Stimulated activated CD4-positive, alpha-beta T cell treated with anti-CD3 and anti-CD28 coated beads, Interleukin-4, amount 100 ng/mL, for 48 hours (primary cell): ENCODE results near the gene WDR33.

Source experiments
- DNase-seq, 2 donors: peaks; one replicate each; pipeline ENCODE4 v3.0.0-alpha.2; 2020; ENCODE audit warnings: low read depth in 2 of 2

The WDR33 gene

DNA sequence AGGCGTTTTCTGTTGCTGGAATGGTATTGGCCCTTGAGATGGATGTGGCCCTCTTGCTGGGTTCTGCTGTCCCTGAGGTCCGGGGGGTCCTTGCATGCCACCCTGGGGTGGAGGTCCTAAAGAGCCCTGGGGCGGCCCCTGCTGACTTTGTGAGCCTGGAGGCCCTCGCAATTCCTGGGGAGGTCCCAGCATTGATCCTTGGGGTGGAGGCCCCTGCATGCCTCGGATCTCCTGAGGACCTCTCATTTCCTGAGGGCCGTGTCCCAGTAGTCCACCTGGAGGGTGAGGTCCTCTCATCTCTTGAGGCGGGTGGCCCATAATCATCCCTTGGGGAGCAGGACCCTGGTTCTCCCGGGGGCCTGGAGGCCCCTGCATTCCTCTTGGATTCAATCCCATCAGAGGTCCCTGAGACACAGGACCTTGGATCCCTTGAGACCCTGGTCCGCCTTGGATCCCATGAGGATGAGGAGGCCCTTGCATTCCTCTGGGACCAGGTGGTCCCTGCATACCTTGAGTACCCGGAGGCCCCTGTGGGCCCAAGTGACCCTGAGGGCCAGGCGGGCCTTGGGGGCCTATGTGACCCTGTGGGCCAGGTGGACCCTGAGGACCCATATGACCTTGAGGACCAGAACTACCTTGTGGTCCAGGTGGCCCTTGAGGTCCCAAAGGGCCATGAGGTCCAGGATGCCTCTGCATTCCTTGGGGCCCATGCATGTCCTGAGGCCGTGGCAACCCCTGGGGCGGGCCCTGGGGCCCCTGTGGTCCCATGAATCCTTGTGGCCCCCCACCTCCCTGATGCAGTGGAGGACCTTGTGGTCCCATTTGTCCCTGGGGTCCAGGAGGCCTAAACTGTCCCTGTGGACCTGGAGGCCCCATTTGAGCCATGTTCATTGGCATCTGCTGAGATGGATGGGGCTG lies 91.4 kb downstream of the WDR33 start:
- no peak for DNase-seq

DNA sequence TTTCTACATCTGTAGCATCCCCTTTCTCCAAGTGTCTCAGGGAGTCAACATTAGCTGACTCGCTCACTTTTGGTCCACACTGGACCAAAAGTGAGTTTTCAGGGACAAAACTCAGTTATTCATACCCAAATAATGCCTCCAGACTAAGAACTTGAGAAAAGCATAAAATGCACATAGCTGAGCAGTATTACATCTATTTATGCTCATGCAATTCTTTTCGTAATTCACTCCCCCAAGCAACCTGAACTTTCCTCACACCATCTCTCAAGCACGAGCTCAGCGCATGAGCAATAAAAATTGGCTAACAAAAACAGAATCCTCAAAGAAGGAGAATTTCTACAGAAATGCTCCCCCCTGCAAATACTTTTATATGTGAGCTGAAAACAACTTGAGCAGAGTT lies 92.7 kb downstream of the WDR33 start:
- no peak for DNase-seq

DNA sequence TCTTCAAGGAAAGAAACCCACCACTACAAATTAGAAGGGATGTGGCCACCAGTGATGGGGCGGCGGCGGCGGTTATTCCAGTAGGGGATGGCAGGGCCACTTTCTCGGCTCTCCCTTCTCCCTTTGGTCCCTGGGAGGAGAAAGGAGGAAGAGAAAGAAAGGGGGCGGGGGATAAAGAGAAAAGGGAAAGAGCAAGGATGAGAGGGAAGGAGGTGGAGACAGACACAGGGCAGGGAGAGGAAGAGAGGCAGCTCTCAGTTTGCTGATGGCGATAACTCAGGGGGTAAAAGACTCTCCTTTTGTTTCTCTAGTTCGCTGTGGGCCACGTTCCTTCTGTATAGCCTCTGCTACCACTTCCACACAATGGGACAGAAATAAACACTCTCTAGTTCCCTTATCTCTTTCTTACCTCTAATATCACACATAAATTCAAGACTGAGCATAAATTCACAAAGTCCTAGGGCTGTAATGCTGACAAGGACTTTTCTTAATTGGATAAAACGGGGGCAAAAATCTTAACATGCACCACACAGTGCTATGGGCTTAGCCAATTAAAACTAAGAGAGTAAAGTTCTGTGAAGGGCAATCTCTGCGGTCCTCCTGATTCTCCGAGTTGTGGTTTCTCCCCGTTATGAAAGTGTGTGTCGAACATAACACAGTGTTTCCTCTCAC lies 95.1 kb downstream of the WDR33 start:
- DNase-seq, result no peak

DNA sequence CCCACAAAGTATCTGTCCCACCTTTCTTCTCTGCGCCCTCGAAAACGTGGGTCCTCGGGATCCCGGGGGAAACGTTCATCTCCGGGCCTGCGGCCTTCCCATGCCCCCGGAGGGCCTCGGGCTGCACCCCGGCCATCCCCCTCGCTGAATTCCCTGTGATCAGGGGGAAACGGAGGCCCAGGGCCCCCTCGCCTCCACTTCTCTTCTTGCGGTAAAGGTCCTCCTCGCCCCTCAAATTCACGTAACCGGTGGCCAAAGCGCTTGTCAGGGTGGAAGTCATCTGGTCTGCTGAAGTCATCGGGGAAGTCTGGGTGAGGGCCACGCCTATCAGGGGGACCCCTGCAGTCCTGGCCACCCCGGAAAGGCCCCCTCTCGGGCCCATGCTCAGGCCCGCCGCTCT lies 97.4 kb downstream of the WDR33 start:
- DNase-seq, result no peak

DNA sequence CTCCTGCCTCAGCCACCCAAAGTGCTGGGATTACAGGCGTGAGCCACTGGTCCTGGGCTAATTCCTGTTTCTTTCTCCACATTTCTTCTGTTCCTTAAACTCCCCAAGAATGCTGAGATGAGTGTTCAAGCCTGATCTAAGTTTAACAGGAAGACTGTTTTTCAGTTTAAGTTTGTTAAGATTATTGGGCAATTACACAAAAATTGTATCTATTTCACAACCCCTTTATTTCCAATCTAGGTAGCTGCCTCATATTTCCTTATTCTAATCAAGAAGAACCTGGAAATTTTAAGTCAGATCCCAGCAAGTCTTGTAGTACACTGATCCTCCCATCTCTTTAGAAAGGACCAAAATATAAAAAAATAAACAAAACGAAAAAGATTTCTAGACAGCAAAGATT lies 98.0 kb downstream of the WDR33 start:
- DNase-seq, result no peak

DNA sequence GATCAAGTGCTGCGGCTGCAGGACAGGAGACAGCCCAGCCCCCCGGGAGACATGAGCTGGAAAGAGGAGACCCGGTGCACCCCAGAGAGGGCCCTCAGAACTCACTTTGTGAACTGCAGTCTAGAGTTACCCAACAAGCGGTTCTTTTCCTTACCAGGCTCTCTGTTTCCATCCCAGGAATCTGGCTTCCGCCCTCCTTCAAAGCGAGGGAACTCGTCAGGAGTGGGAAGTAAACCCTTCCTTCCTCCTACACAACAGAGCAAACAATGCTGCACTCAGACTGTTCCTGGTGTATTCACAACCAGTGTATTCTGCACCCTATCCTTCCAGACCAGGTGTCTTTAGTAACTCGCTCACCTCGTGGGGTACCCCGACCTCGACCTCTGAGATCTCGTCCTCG lies 101.6 kb downstream of the WDR33 start:
- no peak for DNase-seq

DNA sequence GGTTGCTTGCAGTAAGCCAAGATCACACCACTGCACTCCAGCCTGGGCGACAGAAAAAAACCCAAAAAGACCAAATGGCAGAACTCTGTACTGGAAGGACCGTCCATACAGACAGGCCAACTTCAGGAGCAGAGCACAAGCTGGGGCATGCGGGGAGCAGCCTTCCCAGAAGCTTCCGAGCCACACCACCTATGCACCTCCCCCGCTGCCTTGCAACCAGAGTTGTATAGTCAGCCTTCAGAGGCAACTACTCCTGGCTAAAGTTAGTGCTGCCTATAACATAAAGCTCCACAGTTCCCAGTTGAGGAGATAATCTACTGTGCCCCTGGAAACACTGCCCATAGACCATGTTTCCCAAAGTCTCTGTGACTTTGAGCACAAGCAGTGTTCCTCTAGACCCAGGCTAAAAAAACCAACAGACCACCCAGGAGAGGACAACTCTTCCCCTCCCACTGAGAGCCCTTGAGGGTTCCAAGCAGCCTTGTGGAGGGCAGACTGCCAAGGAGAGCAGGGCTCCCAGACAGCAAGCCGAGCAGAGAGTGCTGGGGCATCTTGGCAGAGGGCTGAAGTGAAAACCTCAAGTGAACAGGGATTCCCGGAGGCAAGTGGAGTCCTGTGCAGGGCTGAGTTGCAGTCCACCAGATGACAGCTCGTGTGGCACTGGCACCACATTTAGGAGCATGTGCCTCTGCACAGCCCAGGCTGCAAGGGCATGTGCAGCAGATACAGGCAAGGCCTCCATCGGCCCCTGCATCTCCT lies 102.9 kb downstream of the WDR33 start:
- no peak for DNase-seq

DNA sequence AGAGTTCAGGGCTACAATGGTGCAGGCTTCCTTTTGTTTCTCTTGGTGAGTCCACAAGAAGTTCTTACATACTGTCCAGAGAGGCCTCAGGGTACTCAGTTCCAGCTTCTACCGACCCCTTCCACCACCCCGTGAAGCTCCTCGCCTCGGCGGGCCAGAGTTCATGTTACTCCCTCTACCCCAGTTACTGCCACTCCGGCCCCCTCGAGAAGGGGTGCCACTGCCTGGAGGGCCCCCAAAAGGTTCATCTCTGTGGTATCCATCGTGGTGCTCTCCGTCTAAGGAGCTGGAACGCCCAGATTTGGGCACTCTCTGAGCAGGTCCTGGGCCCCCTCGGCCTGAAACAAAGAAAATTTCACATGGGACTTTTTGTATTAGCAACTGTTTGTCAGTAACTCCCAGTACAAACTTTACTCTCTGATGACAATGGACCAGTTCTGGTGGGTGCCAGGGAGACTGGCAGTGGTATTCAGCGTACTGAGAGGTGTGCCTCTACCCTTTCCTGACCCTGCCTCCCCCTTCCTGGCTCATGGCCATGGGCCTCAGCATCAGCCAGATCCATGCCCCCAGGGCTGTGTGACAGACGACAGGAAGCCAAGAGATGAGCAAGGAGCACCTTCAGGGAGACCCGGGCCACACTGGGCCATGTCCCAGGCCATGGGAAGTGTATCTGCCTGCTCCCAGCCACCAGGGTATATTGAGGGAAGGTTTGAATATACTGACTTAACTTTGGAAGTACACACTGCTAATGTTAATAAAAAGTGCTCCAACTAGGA lies 104.6 kb downstream of the WDR33 start:
- DNase-seq, result no peak

DNA sequence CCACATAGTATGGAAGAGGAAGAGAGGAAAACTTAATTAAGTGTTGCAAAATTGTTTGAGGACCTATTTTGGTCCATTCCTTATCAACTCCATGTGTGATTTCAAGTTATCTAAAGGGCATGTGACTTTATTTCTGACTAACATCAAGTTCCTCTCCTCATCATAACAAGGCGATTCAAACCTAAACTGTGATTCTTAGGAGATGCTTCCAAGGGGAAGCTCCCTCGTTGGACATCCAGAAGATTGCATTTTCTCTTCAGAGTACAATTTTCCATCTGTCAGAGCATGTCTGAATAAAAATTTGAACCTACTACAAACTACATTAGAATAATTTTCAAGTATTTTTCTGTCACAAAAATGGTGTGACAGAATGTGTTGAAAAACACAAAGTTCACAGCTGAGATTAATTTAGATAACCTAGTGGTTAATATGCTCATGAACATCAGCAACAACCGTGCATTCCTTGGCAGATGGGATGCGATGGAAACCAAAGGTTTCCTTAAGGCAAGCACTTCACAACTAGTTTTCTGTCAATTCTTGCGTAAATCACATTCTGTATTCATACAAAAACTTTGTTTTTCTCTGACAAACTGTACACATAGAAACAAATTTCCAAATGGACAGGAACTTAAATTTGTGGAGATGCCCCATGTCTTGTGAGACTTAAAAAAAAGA lies 105.4 kb downstream of the WDR33 start:
- no peak for DNase-seq

DNA sequence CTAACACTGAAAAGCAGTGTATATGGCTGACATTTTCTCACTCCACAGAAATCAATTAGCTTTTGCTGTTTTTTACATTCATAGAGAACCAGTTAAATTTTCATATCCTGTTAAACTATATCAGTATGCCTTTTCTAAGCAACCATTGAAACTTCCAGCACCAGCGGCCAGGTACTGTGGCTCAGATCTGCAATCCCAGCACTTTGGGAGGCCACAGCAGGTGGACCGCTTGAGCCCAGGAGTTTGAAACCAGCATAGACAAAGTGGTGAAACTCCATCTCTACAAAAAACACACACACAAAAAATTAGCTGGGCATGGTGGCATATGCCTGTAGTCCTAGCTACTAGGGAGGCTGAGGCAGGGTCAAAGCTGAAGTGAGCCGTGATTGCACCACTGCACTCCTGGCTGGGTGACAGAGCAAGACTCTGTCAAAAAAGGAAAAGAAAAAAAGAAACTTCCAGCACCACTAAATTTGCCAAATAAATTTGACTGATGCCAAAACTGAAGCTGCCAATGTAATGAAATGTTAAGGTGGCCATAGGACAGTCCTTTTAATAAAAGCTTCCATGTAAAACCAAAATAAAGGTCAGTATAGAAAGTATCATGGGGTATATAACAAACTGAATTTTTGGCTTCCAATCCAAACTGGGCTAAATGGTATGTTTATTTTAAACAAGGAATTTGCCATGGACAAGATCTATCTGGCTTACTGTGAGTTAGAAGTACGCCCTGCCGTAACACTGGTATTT lies 106.2 kb downstream of the WDR33 start:
- DNase-seq, result no peak

DNA sequence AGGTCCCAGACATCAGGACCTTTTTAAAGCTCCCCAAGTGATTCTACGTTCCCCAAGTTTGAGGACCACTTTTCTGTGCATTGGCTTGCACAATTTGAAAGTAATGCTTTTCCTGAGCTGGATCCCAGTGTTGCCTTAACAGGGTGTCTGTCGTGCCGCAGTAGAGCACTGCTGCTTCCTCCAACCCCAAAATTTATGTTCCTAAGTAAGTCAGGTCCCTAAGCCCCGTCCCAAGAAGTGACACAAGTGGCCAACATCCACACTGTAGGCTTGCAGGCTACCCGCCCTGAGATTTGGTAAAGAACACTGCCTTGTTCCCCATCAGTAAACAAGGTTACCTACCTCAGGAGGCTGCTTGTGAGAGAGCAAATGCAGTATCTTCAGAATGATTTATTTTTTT lies 107.7 kb downstream of the WDR33 start:
- no peak for DNase-seq

DNA sequence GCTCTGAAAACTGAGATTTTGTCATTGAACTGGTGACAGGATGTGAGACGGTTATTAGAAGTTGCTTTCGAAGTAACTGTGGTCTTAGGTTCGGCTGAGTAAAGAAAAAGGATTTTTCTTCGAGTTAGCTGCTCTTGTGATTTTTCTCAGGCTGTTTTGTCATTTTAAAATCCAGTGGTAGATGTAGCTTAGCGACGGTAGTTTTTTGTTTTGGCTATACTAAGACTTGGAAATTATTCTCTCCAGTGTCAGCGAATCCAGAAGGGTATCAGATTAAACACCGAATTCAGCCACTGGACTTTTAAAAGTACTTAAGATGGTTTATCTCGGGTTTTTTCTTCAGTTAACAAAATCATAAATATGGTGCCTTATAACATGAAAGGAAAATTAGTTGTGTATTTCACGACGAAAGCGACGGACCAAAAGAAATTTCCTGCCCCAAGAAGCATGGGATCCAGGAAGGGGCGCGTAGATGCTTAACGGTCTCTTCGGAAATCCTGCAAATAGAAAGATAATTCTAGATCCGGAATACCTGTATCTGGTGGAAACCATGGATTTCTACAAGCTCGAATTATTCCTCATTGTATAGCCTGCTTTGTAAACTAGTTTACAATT lies 108.5 kb downstream of the WDR33 start:
- no peak for DNase-seq

DNA sequence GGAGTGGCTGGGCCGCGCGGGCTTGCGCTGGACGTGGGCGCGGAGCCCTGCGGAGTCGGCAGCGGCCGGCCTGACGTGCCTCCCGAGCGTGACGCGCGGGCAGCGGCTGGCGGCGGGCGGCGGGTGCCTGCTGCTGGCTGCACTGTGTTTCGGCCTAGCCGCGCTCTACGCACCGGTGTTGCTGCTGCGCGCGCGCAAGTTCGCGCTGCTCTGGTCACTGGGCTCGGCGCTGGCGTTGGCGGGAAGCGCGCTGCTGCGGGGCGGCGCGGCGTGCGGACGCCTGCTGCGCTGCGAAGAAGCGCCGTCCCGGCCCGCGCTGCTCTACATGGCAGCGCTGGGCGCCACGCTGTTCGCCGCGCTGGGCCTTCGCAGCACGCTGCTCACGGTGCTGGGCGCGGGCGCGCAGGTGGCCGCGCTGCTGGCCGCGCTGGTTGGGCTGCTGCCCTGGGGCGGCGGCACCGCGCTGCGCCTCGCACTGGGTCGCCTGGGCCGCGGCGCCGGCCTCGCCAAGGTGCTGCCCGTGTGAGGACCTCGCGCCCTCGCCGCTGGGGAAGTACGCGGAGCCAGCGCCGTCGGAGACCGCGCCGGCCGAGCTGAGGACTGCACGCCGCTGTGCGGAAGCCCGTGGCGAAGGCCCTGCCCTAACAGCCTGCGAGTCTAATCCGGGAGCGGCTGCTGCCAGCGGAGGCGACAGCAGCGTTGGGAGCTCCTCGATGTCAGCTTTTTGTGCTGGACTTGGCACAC lies 109.1 kb downstream of the WDR33 start:
- DNase-seq, result peak; percentile 66 to 69

DNA sequence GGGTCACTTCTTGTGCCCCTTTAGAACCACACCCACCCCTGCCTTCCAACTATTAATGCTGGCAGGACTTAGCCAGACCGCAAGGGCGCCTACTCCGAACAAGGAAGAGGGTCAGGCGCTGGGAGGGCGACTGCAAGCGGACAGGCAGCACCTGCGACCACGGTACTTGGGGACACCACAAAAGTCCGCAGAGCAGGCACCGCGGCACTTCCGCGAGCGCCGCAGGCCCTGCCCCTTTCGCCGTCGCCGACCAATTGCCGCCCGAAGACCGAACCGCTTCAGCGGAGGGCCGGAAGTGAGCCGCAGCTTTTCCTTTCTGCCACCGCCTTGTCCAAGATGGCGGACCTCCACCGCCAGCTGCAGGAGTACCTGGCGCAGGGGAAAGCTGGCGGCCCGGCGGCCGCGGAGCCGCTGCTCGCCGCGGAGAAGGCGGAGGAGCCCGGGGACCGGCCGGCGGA lies 109.7 kb downstream of the WDR33 start, which contains the start of gene SFT2D3:
Gene SFT2D3 (plus strand): TSS at position 305 of the 458 bp plus-strand sequence. CDS start 32 bp downstream, at position 337.
- DNase-seq, result peak; percentile 81 to 88

DNA sequence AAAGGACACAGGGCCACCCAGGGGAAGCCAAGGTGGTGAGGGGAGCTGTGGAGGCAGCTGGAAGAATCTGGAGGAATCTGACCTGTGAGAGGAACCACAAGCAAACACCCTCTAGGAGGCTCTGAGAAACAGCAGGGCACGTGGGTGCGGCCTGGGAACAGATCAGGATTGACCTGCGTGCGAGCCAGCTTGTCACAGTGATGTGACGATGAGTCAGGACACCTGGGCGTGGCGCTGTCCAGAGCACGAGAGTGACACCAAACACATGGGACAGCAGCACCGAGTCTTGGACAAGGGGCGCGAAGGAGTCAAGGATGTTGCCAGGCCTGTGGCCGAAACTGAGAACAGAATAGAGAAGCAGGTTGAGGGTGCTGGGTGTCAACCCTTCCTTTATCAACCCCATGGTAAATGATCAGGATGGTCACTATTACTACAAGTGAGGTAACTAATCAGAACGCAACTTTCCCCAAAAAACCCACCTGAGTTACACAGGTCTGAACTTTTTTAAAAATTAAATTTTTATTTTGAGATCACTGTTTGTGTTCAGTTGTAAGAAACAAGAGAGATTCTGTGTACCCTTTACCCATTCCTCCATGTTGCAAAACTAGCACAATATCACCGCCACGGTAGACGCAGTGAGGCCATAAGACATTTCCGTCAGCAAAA lies 110.3 kb downstream of the WDR33 start:
- peak in 1 of 2 donors; percentile 13 for DNase-seq

DNA sequence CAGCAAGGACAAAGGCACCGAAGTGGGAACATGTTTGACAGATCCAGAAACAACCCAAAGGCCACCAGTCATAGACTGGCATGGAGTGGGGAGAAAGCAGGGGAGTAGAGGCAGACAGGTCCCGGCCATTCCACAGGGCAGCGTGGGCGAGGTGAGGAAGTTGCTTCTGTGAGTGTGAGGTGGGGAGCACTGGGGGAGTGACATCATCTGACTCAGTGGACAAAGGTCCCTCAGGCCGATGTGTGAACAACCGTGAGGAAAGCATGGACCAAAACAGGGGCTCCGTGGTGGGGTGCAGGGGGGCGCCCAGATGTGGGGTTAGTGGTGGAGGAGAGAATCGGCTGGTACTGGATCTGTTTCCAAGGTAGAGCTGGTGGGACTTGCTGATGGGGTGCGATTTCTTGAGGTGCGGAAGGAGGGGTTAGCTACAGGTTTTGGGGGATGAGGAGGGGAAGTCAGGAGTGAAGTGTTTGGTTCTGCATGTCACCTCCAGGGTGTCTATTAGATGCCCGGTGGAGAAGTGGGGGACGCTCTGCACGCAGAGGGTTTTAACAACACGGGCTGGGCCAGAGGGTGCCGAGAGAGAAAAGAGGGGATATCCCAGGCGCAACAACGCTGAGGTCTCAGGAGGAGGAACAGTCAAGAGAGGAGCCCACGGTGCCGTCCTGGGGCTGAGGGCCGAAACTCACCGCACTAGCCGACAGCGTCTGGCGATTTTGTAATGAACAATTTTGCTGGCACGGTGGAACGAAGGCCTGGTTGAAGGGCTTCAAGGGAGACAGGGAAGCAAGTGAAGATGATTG lies 112.2 kb downstream of the WDR33 start:
- no peak for DNase-seq

DNA sequence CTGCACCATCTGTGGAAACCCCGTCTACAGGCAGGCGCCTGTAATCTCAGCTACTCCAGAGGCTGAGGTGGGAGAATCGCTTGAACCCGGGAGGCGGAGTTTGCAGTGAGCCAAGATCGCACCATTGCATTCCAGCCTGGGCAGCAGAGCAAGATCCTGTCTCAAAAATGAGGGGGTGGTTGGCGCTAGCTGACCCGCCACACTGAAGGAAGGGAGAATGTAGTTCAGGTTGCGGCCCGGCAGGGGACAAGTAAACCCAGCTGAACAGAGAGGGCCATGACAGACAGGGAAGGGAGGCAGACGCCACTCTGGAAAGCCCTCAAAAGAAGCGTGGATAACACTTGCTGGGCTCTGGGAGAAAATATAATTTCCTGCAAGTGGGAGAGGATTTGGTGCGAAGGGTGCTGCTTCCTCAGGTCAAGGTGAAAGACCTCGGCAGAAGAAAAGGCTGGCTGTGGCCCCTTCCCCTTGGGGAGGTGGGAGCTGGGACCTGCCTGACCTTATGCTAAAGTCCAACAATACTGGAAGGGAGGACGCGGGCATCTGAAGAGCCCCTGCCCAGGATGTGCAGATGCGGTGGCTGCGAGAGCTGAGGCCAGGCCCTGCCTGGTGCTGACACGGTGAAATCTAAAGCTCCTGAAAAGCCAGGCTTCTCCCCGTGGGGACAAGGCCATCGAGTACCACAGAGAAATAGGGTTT lies 113.3 kb downstream of the WDR33 start:
- DNase-seq, result no peak
